ENCODE data around the gene EVA1C. TPM values are rescaled to one million over a fixed set of nuclear protein-coding genes. Genes with fewer than 3 reads are reported as not detected.
"Not testable (repeated sequence)": the region's sequence is repeated elsewhere in the genome, so short reads cannot be mapped to it uniquely, and the experiment has no call there.

Gene EVA1C
- polyA plus RNA-seq, 1 donor (not counting 4 experiments of a cell fraction or from before 2014, with no cell fraction given) = 15.3 TPM

- H3K4me2 ChIP-seq (ENCODE audit: control insufficient read depth, extremely low read depth, insufficient read depth, low read depth, low read length) = no peak overlapping the region
- H3K9me1 ChIP-seq (ENCODE audit: control insufficient read depth, extremely low read depth, insufficient read depth, low read length) = no peaks in the 10 kb centered on the region
- no peak overlapping the region for H3K4me3 ChIP-seq (ENCODE audit: control insufficient read depth in 2 of 3, extremely low read depth in 1 of 3, insufficient read depth in 2 of 3, low read depth in 1 of 3, low read length in 3 of 3)
- H3K79me2 ChIP-seq (ENCODE audit: control insufficient read depth, insufficient read depth, low read length) = no peaks in the 10 kb centered on the region
- no peak for FAIRE-seq
- H3K9ac ChIP-seq (ENCODE audit: control insufficient read depth, extremely low read depth, insufficient read depth, low read length) = no peak overlapping the region
- H3K36me3 ChIP-seq (ENCODE audit: control insufficient read depth in 2 of 2, extremely low read depth in 1 of 2, insufficient read depth in 2 of 2, low read length in 2 of 2) = no peaks in the 10 kb centered on the region
- no peak for TF ChIP-seq EZH2 (IDR thresholded peaks at IDR 0.05; ENCODE audit: low read length)
- no peak for TF ChIP-seq CTCF (optimal IDR thresholded peaks at IDR 0.05 in 1 of 3, IDR thresholded peaks at IDR 0.05 in 1 of 3, conservative IDR thresholded peaks at IDR 0.05 in 1 of 3; ENCODE audit: extremely low read depth in 1 of 3, insufficient read depth in 2 of 3, low read length in 3 of 3)
- no peaks in the 10 kb centered on the region for H3K9me3 ChIP-seq (ENCODE audit: control insufficient read depth, low read depth, low read length)
- H3K4me1 ChIP-seq (ENCODE audit: control insufficient read depth, extremely low read depth, insufficient read depth, low read length) = no peaks in the 10 kb centered on the region
- dilution Hi-C loops (cut with MboI; ENCODE audit: extremely low pct_ligation_motif_present, low sequenced_read_pairs) = no loop called here
- DNase-seq (ENCODE audit: low read depth, low spot score) = no peak
- H2AFZ ChIP-seq (ENCODE audit: control insufficient read depth, low read length) = no peak overlapping the region
- no peaks in the 10 kb centered on the region for H4K20me1 ChIP-seq (ENCODE audit: control insufficient read depth, extremely low read depth, insufficient read depth, low read length)
- H3K27me3 ChIP-seq (ENCODE audit: control insufficient read depth, extremely low read depth, insufficient read depth, low read length) = no peaks in the 10 kb centered on the region
- no peak overlapping the region for H3K27ac ChIP-seq (ENCODE audit: control insufficient read depth, insufficient read depth, low read length)
Measured at GRCh38 chr21:32559006-32559610, 146.6 kb downstream of the EVA1C start.

GRCh38 chr21:32560896-32561295 lies 148.4 kb downstream of the EVA1C start:
- no peaks in the 10 kb centered on the region for H3K27me3 ChIP-seq (ENCODE audit: control insufficient read depth, extremely low read depth, insufficient read depth, low read length)
- FAIRE-seq = no peak
- H3K9me1 ChIP-seq (ENCODE audit: control insufficient read depth, extremely low read depth, insufficient read depth, low read length) = no peaks in the 10 kb centered on the region
- H3K9ac ChIP-seq (ENCODE audit: control insufficient read depth, extremely low read depth, insufficient read depth, low read length) = no peak overlapping the region
- no peaks in the 10 kb centered on the region for H3K79me2 ChIP-seq (ENCODE audit: control insufficient read depth, insufficient read depth, low read length)
- no peak for TF ChIP-seq EZH2 (IDR thresholded peaks at IDR 0.05; ENCODE audit: low read length)
- TF ChIP-seq CTCF (optimal IDR thresholded peaks at IDR 0.05 in 1 of 3, IDR thresholded peaks at IDR 0.05 in 1 of 3, conservative IDR thresholded peaks at IDR 0.05 in 1 of 3; ENCODE audit: extremely low read depth in 1 of 3, insufficient read depth in 2 of 3, low read length in 3 of 3) = no peak
- H2AFZ ChIP-seq (ENCODE audit: control insufficient read depth, low read length) = no peak overlapping the region
- no peak overlapping the region for H3K27ac ChIP-seq (ENCODE audit: control insufficient read depth, insufficient read depth, low read length)
- dilution Hi-C loops (cut with MboI; ENCODE audit: extremely low pct_ligation_motif_present, low sequenced_read_pairs) = no loop called here
- no peaks in the 10 kb centered on the region for H3K36me3 ChIP-seq (ENCODE audit: control insufficient read depth in 2 of 2, extremely low read depth in 1 of 2, insufficient read depth in 2 of 2, low read length in 2 of 2)
- H3K4me3 ChIP-seq (ENCODE audit: control insufficient read depth in 2 of 3, extremely low read depth in 1 of 3, insufficient read depth in 2 of 3, low read depth in 1 of 3, low read length in 3 of 3) = no peak overlapping the region
- no peaks in the 10 kb centered on the region for H4K20me1 ChIP-seq (ENCODE audit: control insufficient read depth, extremely low read depth, insufficient read depth, low read length)
- H3K9me3 ChIP-seq (ENCODE audit: control insufficient read depth, low read depth, low read length) = no peaks in the 10 kb centered on the region
- H3K4me2 ChIP-seq (ENCODE audit: control insufficient read depth, extremely low read depth, insufficient read depth, low read depth, low read length) = no peak overlapping the region
- no peaks in the 10 kb centered on the region for H3K4me1 ChIP-seq (ENCODE audit: control insufficient read depth, extremely low read depth, insufficient read depth, low read length)
- DNase-seq (ENCODE audit: low read depth, low spot score) = no peak

GRCh38 chr21:32561476-32561875 lies 149.0 kb downstream of the EVA1C start:
- H3K27ac ChIP-seq (ENCODE audit: control insufficient read depth, insufficient read depth, low read length); dilution Hi-C loops (cut with MboI; ENCODE audit: extremely low pct_ligation_motif_present, low sequenced_read_pairs); H4K20me1 ChIP-seq (ENCODE audit: control insufficient read depth, extremely low read depth, insufficient read depth, low read length); H3K4me3 ChIP-seq (ENCODE audit: control insufficient read depth in 2 of 3, extremely low read depth in 1 of 3, insufficient read depth in 2 of 3, low read depth in 1 of 3, low read length in 3 of 3); FAIRE-seq; DNase-seq (ENCODE audit: low read depth, low spot score); H3K27me3 ChIP-seq (ENCODE audit: control insufficient read depth, extremely low read depth, insufficient read depth, low read length); H3K9me1 ChIP-seq (ENCODE audit: control insufficient read depth, extremely low read depth, insufficient read depth, low read length); H2AFZ ChIP-seq (ENCODE audit: control insufficient read depth, low read length); H3K4me2 ChIP-seq (ENCODE audit: control insufficient read depth, extremely low read depth, insufficient read depth, low read depth, low read length); H3K36me3 ChIP-seq (ENCODE audit: control insufficient read depth in 2 of 2, extremely low read depth in 1 of 2, insufficient read depth in 2 of 2, low read length in 2 of 2); H3K4me1 ChIP-seq (ENCODE audit: control insufficient read depth, extremely low read depth, insufficient read depth, low read length); H3K79me2 ChIP-seq (ENCODE audit: control insufficient read depth, insufficient read depth, low read length); H3K9me3 ChIP-seq (ENCODE audit: control insufficient read depth, low read depth, low read length); H3K9ac ChIP-seq (ENCODE audit: control insufficient read depth, extremely low read depth, insufficient read depth, low read length): not testable (repeated sequence)

Measured in keratinocyte (primary cell).